Mucosa of gallbladder (tissue), 1 donor: Measurements from ENCODE around the gene NOL4L. TPM values are rescaled to one million over a fixed set of nuclear protein-coding genes. Genes with fewer than 3 reads are reported as not detected.

Experiments
- DNase-seq: peaks from one replicate; pipeline ENCODE4 v3.0.0-alpha.2; 2020; ENCODE audit warnings: low spot score
- total RNA-seq: library from RNA; stranded (reverse); gene quantifications from one replicate; pipeline ENCODE4 v1.2.1, GENCODE V29; 2021
- donor health status: DM: no; HTN: no; CAD: no.

Gene NOL4L
- total RNA-seq, 1 donor from 2014 or later: 53.0 TPM

DNA sequence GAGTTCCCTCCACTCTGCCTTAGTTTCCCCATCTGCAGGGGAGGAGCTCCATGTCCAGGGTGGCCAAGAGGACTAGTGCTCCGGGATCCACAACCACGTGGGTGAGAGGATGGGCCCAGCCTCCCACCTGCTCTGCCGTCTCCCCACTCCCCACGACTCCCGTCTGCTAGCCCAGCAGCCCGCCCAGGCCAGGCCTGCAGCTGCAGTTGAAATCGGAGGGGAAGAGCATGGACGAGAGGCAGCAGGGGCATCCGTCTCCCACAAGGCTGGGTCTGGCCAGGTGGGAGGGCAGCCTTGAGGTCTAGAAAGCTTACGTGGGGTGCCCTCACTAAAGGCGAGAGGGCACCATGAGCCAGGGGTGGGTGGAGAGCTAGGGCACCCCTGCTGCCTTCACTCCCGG is 8.6 kb downstream of the NOL4L start:
- no peak for DNase-seq

DNA sequence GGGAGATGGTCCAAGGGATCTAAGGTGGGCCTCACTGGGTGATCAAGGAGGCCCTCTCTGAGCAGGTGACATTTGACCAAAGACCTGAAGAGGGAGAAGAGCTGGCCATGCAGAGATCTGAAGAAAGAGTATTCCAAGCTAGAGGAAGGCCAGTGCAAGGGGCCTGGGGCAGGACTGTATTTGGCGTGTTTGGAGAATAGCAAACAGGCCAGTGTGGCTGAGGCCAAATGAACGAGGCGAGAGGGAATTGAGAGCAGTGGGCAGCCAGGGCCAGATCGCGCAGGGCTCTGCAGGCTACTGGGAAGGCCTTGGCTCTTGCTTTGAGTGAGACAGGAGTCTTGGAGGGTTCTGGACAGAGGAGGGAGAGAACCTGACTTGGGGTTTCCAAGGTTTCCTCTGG is 9.3 kb downstream of the NOL4L start:
- DNase-seq: no peak

GRCh38 chr20:32575227-32575581 is 9.9 kb downstream of the NOL4L start:
- no peak for DNase-seq

DNA sequence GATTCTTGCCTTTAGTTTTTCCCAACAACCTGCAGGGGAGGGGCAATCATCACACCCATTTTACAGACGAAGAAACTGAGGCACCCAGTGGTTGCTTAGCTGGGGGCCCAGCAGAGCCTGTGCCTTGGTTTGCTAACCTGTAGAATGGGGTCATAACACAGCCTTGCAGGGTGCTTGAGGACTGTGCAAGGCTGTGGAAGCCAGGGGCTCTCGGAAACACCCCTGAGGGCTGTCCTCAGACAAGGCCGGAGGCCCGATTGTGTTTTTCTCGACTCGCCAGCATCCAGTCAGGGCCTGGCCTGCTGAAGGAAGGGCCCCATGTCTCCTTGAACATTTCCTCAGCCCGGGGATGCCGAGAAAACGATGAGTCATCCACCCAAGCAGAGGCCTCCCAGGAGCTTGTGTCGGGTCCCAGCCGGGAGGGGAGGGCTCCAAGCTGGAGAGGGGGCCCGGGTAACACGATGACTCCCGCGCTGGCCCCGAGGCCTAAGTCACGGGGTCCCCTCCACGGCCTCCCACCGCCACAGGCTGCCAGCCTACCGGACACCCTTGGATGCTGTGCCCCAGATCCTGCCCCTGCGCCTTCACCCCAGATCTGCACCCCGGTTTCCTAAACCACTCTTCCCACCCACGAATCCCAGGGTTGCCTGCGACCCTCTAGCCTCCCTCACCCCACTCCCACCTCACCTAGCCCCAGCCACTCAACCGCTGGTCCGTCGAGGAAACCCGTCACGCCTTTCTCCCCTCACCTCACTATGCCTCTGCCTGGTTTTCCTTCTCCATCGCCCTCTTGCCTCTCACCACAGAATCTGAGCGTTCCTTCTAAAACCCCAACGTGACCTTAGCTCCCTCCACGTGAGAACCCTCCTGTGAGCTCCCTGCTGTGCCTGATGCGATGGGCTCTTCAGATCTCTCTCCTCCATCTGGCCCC is 10.6 kb downstream of the NOL4L start:
- peak; percentile 51 for DNase-seq

GRCh38 chr20:32573167-32573851 is 11.8 kb downstream of the NOL4L start:
- no peak for DNase-seq

- DNase-seq: no peak
These were observed 12.7 kb downstream of the NOL4L start for GRCh38 chr20:32572271-32572968.

- no peak for DNase-seq
These were observed 13.6 kb downstream of the NOL4L start for GRCh38 chr20:32571566-32571965.

DNA sequence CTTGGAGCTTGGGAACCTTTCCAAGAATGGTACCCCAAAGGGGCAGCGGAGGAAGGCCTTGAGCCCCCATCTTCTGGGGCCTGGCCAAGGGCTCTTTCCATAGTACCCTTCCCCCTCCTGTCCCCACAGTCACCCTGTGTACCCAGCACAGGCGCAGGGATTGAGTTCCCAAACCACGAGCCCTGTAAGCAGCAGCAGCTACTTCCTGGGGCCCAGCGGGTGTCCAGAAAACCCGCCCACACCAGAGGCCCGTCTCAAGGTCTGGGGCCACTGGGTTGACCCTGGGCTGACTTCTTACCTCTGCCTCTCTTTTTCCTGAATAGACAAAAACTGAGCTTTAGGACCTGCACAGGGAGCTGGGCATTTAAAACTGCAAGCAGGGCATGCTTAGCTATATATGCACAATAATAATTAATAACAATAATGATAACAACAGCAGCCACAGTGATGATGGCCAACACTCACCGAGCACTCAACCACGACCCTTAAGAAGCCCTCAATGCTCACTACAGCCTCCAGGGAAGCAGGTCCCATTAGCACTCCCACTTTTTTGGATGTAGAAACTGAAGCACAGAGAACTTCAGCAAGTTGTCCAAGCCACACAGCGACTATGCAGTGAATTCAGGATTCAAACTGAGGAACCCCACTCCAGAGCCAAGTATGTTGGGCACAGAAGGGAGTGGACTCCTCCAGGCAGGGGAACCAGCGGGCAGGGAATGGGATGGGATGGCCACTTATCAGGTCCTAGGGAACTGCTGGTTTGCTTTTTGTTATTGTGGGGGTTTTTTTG is 14.5 kb downstream of the NOL4L start:
- no peak for DNase-seq

- DNase-seq: peak; percentile 60
These were observed 15.5 kb downstream of the NOL4L start for GRCh38 chr20:32569380-32570305.

DNA sequence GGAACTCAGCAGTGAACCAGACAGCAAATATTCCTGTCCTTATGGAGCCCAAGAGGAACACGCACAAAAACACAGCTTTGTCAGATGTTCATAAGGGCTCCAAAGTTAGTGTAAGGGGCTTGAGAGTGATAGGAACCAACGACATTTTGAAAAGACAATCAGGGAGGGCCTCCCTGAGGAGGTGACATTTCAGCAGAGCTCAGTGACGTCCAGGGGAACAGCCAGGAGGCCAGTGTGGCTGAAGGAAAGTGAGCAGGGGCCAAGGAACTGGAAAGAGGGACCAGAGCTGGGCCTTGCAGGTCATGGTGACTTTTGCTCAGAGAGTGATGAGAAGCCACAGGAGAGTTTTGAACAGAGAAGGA is 16.1 kb downstream of the NOL4L start:
- no peak for DNase-seq

GRCh38 chr20:32567384-32568178 is 17.6 kb downstream of the NOL4L start:
- DNase-seq: no peak

- no peak for DNase-seq
These were observed 18.5 kb downstream of the NOL4L start for GRCh38 chr20:32566379-32567374.

DNA sequence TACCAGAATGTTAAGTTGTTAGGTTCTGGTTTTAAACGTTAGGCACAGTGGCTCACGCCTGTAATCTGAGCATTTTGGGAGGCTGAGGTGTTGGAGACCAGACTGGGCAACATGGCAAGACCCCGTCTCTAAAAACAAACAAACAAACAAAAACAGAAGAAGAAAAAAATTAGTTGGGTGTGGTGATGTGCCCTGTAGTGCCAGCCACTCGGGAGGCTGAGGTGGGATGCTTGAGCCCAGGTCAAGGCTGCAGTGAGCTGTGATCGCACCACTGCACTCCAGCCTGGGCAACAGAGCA is 19.4 kb downstream of the NOL4L start:
- DNase-seq: no peak

- DNase-seq: peak; percentile 67
These were observed 20.0 kb downstream of the NOL4L start for GRCh38 chr20:32564921-32565734.

GRCh38 chr20:32564440-32564839 is 20.7 kb downstream of the NOL4L start:
- no peak for DNase-seq

DNA sequence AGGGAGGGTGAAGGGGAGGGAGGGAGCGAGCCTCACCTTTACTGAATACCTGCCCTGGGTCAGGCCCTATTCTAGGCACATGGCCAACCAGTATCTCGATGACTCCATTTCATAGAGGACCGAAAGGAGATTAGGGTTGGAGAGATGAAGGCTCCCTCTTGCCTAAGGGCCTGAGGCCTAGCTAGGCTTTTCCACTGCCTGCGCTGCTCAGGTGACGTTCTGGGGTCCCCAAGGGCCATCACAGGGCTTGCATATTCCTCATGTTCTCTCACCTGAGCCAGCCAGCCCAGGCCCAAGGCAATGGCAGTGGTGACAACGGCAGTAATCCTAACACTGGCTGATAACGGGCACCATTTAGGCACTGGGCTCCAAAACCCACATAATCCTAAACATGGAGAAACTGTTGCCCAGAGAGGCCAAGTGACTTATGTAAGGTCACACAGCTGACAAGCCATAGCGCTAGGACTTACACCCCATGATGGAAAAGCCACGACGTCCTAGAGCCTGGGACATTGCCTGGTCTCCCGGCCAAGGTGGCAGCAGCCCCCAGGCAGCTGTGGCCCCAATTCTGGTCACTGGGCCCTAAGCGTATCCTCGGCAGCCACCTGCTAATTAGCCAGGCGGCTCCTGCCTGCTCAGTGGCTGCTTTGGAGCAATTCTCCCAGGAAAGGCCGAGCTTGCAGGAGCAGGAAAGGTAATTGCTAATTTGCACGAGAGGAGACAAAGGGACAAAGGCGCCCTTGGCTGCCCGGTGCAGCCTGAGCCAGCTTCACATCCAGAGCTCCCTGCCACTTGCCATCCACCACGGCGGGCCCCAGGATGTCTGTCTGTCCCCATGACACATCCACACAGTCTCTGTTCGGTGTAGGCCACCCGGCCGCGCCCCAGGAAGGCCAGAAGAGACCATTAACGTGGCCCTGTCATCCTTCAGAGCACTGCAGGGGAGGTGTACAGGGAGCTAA is 21.5 kb downstream of the NOL4L start:
- no peak for DNase-seq

- peak; percentile 36 for DNase-seq
These were observed 22.6 kb downstream of the NOL4L start for GRCh38 chr20:32562495-32562911.
